ENCODE results near the gene NOTCH4. TPM values are rescaled to one million over a fixed set of nuclear protein-coding genes. Genes with fewer than 3 reads are reported as not detected.

Gene NOTCH4
- total RNA-seq, 1 experiment from 2014 or later = 5.7 TPM

DNA sequence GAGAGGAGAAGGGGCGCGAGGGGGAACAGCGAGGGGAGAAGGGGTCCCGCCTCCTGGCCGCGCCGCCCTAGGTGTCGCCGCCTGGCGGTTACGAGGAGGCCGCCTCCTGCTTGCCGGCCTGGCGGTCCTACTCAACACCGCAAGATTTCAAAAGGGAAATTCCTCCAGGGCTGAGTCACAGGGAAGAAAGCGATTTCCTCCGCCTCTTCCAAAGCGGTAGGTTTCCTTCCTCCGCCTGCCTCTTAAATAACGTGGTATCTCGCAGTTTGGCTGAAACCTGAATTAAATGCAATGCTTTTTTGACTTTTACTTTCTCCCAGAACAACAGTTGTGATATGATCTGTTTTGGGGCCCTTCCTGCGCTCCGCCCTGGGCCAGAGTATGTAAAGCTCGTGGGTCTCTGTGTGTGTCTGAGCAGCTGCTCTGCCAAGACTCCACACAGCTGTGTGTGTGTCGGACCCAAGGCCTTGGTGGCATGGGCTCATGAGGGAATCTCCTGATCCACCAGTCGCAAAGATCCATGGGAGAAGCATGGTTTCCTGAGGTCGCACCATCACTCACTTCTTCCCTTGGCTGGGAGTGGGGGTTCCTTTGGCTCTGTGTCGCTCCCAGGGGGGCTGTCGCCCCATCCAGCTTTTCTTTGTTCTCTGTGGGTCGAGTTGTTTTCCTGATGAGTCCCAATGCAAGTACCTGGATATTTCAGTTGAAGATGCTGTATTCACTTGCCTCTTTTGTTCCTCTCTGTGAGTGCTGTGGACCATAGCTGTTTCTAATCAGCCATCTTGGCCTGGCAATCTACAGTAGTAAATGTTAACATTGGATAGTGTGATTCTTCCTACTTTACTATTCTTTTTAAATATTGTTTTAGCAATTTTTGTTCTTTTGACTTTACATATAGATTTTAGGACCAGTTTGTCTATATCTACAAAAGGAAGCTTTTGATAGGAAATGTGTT is 31.6 kb upstream of the NOTCH4 start:
- CTCF ChIA-PET = interaction anchor here (0.6 to 1.6 kb wide), 9 partner anchors 9 to 1803 kb away, joined by 3 to 5 read pairs (median 4); partner anchors contain the start of gene PBX2
- DNase-seq = peak; percentile 92
- Mint-ChIP-seq H3K4me1 (ENCODE audit: low read depth, unreplicated experiment) (peaks cover 9% of the 10 kb centered on the region), H3K4me3 (ENCODE audit: low read depth, unreplicated experiment) (peak overlapping the region; percentile 55), H3K27ac (ENCODE audit: unreplicated experiment) (peak overlapping the region; percentile 14), H3K27me3 (ENCODE audit: unreplicated experiment) (peaks cover 50% of the 10 kb centered on the region), H3K9me3 (ENCODE audit: low read depth, unreplicated experiment) (peaks cover 7% of the 10 kb centered on the region), H3K36me3 (ENCODE audit: insufficient read depth, unreplicated experiment) (peaks cover 6% of the 10 kb centered on the region)
- intact Hi-C loops (cut with micrococcal nuclease; ENCODE audit: unreplicated experiment) = loop anchor here (5.0 to 10.0 kb wide), 3 partner anchors 42 to 539 kb away; partner anchors contain the start of gene TSBP1
- BruUV-seq (replicated peaks) = no TSS peak
- TF ChIP-seq, protein P1, sequence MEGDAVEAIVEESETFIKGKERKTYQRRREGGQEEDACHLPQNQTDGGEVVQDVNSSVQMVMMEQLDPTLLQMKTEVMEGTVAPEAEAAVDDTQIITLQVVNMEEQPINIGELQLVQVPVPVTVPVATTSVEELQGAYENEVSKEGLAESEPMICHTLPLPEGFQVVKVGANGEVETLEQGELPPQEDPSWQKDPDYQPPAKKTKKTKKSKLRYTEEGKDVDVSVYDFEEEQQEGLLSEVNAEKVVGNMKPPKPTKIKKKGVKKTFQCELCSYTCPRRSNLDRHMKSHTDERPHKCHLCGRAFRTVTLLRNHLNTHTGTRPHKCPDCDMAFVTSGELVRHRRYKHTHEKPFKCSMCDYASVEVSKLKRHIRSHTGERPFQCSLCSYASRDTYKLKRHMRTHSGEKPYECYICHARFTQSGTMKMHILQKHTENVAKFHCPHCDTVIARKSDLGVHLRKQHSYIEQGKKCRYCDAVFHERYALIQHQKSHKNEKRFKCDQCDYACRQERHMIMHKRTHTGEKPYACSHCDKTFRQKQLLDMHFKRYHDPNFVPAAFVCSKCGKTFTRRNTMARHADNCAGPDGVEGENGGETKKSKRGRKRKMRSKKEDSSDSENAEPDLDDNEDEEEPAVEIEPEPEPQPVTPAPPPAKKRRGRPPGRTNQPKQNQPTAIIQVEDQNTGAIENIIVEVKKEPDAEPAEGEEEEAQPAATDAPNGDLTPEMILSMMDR (IDR thresholded peaks at IDR 0.05; ENCODE audit: unreplicated experiment) = peak; percentile 97

DNA sequence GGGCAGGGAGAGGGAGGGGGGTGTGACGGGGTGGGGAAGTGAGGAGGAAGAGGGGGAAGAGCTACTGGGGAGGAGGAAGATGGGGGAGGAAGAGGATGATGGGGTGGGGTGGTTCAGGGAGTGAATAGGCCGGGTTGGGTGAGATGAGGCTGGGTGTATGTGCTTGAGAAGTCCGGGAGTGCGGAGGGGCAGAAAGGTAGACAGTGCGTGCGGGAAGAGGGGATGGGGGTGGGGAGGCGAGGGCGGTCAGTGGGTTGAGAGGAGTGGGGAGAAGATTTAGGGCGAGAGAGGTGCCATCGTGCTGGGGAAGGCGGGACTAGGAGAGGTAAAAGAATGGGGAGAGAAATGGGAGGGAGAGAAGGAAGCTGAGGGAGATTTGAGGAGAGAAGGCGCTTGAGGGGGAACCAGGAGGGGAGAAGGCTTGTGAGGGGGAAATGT is 30.9 kb upstream of the NOTCH4 start:
- DNase-seq = no peak
- intact Hi-C loops (cut with micrococcal nuclease; ENCODE audit: unreplicated experiment) = loop anchor here (5.0 to 10.0 kb wide), 3 partner anchors 43 to 540 kb away; partner anchors contain the start of gene TSBP1
- TF ChIP-seq, protein P1 (IDR thresholded peaks at IDR 0.05; ENCODE audit: unreplicated experiment) = no peak
- Mint-ChIP-seq H3K4me1 (ENCODE audit: low read depth, unreplicated experiment) (peaks cover 9% of the 10 kb centered on the region), H3K9me3 (ENCODE audit: low read depth, unreplicated experiment) (peaks cover 7% of the 10 kb centered on the region), H3K27ac (ENCODE audit: unreplicated experiment) (peak overlapping the region; percentile 14), H3K36me3 (ENCODE audit: insufficient read depth, unreplicated experiment) (peaks cover 6% of the 10 kb centered on the region), H3K4me3 (ENCODE audit: low read depth, unreplicated experiment) (peak overlapping the region; percentile 55), H3K27me3 (ENCODE audit: unreplicated experiment) (peaks cover 43% of the 10 kb centered on the region)
- CTCF ChIA-PET = interaction anchor here (0.6 to 1.4 kb wide), 7 partner anchors 8 to 1802 kb away, joined by 3 to 5 read pairs (median 4); no protein-coding TSS in a partner anchor
- no TSS peak for BruUV-seq (replicated peaks)

DNA sequence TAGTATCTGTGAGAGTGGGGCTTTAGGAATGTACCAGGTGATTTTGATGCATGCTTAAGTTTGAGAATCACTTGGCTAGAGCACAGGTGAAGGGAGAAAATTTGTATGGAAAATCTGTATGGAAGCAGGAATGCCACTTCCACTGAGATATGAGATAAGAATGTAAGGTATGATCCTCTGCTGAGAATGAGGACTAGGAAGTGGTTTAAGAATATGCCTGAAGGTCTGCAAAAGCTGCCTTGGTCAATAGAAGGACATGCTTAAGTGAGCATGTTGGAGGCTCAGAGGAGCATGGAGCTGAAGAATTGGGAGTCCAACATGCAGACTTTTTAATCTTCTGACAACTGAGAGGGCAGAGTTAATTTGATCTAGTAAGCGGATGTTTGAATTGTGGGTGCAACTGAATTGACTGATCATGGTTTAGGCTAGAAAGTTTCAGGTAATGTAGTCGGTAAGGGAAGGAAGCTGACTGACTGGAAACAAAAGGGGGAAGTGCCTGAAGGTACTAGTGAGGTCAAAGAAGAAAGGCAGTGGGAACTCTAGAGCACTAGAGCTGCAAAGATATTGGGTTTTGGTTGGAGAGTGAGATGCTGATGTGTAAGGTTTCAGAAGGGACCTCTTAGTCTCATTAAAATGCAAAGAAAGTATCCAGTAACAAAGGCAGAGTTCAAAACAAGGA is 28.6 kb upstream of the NOTCH4 start:
- Mint-ChIP-seq H3K36me3 (ENCODE audit: insufficient read depth, unreplicated experiment) (peaks cover 6% of the 10 kb centered on the region), H3K27ac (ENCODE audit: unreplicated experiment) (no peak overlapping the region), H3K4me3 (ENCODE audit: low read depth, unreplicated experiment) (no peak overlapping the region), H3K27me3 (ENCODE audit: unreplicated experiment) (peaks cover 23% of the 10 kb centered on the region), H3K9me3 (ENCODE audit: low read depth, unreplicated experiment) (no peaks in the 10 kb centered on the region), H3K4me1 (ENCODE audit: low read depth, unreplicated experiment) (peaks cover 9% of the 10 kb centered on the region)
- no TSS peak for BruUV-seq (replicated peaks)
- CTCF ChIA-PET = no interaction called here
- intact Hi-C loops (cut with micrococcal nuclease; ENCODE audit: unreplicated experiment) = loop anchor here (10.0 kb wide), 1 partner anchor 542 kb away; no protein-coding TSS in a partner anchor
- TF ChIP-seq, protein P1 (IDR thresholded peaks at IDR 0.05; ENCODE audit: unreplicated experiment) = no peak
- DNase-seq = no peak

DNA sequence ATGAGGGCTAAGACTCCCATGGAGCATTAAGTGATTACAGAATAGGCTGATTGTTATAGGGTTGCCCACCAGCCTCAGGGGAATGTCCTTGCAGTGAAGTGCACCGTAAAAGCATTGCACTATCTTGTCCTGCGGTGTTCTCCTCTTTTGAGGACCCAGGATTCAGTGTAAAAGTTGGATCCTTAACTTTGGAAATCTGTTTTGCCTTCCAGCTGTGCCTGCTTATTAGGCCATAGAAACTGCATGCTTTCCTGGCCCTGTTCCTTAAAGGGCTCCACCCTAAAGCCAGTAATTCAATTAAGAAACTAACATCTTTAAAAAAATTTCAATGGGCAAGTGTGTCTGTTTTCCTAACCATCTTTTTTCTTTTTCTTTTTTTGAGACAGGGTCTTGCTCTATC is 25.4 kb upstream of the NOTCH4 start:
- no peak overlapping the region for H3K27ac Mint-ChIP-seq (ENCODE audit: unreplicated experiment)
- no peaks in the 10 kb centered on the region for H3K36me3 Mint-ChIP-seq (ENCODE audit: insufficient read depth, unreplicated experiment)
- H3K9me3 Mint-ChIP-seq (ENCODE audit: low read depth, unreplicated experiment) = no peaks in the 10 kb centered on the region
- intact Hi-C loops (cut with micrococcal nuclease; ENCODE audit: unreplicated experiment) = loop anchor here (5.0 kb wide), 1 partner anchor 453 kb away; no protein-coding TSS in a partner anchor
- no TSS peak for BruUV-seq (replicated peaks)
- H3K4me1 Mint-ChIP-seq (ENCODE audit: low read depth, unreplicated experiment) = peaks cover 9% of the 10 kb centered on the region
- DNase-seq = no peak
- peaks cover 29% of the 10 kb centered on the region for H3K27me3 Mint-ChIP-seq (ENCODE audit: unreplicated experiment)
- CTCF ChIA-PET = interaction anchor here (0.8 kb wide), 1 partner anchor 1799 kb away, joined by 3 read pairs; no protein-coding TSS in a partner anchor
- TF ChIP-seq, protein P1 (IDR thresholded peaks at IDR 0.05; ENCODE audit: unreplicated experiment) = no peak
- no peak overlapping the region for H3K4me3 Mint-ChIP-seq (ENCODE audit: low read depth, unreplicated experiment)

Data from Calu3 (cell line).